SU-DHL-6 (cell line): Measurements from ENCODE around the gene RASAL3.

Experiments used
- EZH2phosphoT487 ChIP-seq: fragments of 200-600 bp; sonication (generic), shearing (Covaris generic); conservative IDR thresholded peaks from 2 replicates; pipeline ENCODE4 v1.6.1; 2018; ENCODE audit warnings: mild to moderate bottlenecking, antibody characterized with exemption, low read length, moderate library complexity, mixed read lengths
- TF ChIP-seq, protein P1 (sequence below): fragments of 200-600 bp; sonication (generic); IDR thresholded peaks from one replicate; pipeline ENCODE4 v1.5.1; 2017; ENCODE audit warnings: antibody characterized with exemption, mild to moderate bottlenecking, low read length, moderate library complexity; ENCODE audit not compliant: insufficient read depth, poor library complexity, severe bottlenecking

- TF ChIP-seq, protein P1, sequence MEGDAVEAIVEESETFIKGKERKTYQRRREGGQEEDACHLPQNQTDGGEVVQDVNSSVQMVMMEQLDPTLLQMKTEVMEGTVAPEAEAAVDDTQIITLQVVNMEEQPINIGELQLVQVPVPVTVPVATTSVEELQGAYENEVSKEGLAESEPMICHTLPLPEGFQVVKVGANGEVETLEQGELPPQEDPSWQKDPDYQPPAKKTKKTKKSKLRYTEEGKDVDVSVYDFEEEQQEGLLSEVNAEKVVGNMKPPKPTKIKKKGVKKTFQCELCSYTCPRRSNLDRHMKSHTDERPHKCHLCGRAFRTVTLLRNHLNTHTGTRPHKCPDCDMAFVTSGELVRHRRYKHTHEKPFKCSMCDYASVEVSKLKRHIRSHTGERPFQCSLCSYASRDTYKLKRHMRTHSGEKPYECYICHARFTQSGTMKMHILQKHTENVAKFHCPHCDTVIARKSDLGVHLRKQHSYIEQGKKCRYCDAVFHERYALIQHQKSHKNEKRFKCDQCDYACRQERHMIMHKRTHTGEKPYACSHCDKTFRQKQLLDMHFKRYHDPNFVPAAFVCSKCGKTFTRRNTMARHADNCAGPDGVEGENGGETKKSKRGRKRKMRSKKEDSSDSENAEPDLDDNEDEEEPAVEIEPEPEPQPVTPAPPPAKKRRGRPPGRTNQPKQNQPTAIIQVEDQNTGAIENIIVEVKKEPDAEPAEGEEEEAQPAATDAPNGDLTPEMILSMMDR, result no peak
- no peak for TF ChIP-seq EZH2phosphoT487
Observed at GRCh38 chr19:15438124-15438496, 26.2 kb downstream of the RASAL3 start.
